Neural cell (in vitro differentiated cells): ENCODE data around the gene CLNK. TPM values are rescaled to one million over a fixed set of nuclear protein-coding genes. Genes with fewer than 3 reads are reported as not detected.

Source experiments
- H2AFZ ChIP-seq: fragments of 200-600, 300-800 bp; sonication (generic), shearing (Covaris generic); 2 replicates; pipeline ENCODE4 v1.6.0; 2014; ENCODE audit warnings: low read depth, mild to moderate bottlenecking, antibody characterized with exemption, low read length, moderate library complexity
- H3F3A ChIP-seq: fragments of 200-600 bp; shearing (Covaris generic); 2 replicates; pipeline ENCODE4 v1.6.1; 2016; ENCODE audit warnings: mild to moderate bottlenecking, moderate library complexity, mixed read lengths, antibody characterized with exemption, low read length; ENCODE audit not compliant: insufficient read depth, poor library complexity, severe bottlenecking
- H3K27ac ChIP-seq: fragments of 200-600, 300-800 bp; sonication (generic), shearing (Covaris generic); 2 replicates; pipeline ENCODE4 v1.5.1; 2014; ENCODE audit warnings: mild to moderate bottlenecking, low read length, moderate library complexity
- H3K27me3 ChIP-seq: fragments of 300-800, 200-600 bp; sonication (generic), shearing (Covaris generic); 2 replicates; pipeline ENCODE4 v1.6.0; 2014; ENCODE audit warnings: mild to moderate bottlenecking, low read depth, low read length, moderate library complexity; ENCODE audit not compliant: insufficient read depth
- H3K36me3 ChIP-seq: fragments of 300-800, 200-600 bp; sonication (generic), shearing (Covaris generic); 2 replicates; pipeline ENCODE4 v1.5.1; 2014; ENCODE audit warnings: mild to moderate bottlenecking, antibody characterized with exemption, low read length, moderate library complexity; ENCODE audit not compliant: insufficient read depth
- H3K4me2 ChIP-seq: fragments of 300-800, 200-600 bp; sonication (generic), shearing (Covaris generic); 2 replicates; pipeline ENCODE4 v1.6.0; 2014; ENCODE audit warnings: mild to moderate bottlenecking, low read length
- H3K4me3 ChIP-seq: fragments of 300-800, 200-600 bp; sonication (generic), shearing (Covaris generic); 2 replicates; pipeline ENCODE4 v1.5.1; 2014; ENCODE audit warnings: mild to moderate bottlenecking, low read length, moderate library complexity
- H3K79me2 ChIP-seq: fragments of 200-600 bp; shearing (Covaris generic); replicated peaks from 2 replicates; pipeline ENCODE4 v1.6.0; 2014; ENCODE audit warnings: mild to moderate bottlenecking, low read length, moderate library complexity; ENCODE audit not compliant: insufficient read depth
- H3K9ac ChIP-seq: fragments of 300-800, 200-600 bp; sonication (generic), shearing (Covaris generic); 2 replicates; pipeline ENCODE4 v1.6.1; 2016; ENCODE audit warnings: mild to moderate bottlenecking, low read length, mixed read lengths
- H3K9me2 ChIP-seq: fragments of 200-600 bp; shearing (Covaris generic); 2 replicates; pipeline ENCODE4 v1.6.1; 2016; ENCODE audit warnings: mild to moderate bottlenecking, low read length, mixed read lengths; ENCODE audit not compliant: insufficient read depth
- H3K9me3 ChIP-seq: fragments of 200-600, 300-800 bp; sonication (generic), shearing (Covaris generic); 2 replicates; pipeline ENCODE4 v1.6.1; 2016; ENCODE audit warnings: mild to moderate bottlenecking, mixed run types, low read length, moderate library complexity, mixed read lengths
- H4K20me1 ChIP-seq: fragments of 200-600 bp; shearing (Covaris generic); 2 replicates; pipeline ENCODE4 v1.6.1; 2016; ENCODE audit warnings: mild to moderate bottlenecking, mixed run types; ENCODE audit not compliant: insufficient read depth
- EP300 ChIP-seq: fragments of 450-650 bp; conservative IDR thresholded peaks from 2 replicates; pipeline ENCODE4 v1.6.1; 2014; ENCODE audit warnings: antibody characterized with exemption, mild to moderate bottlenecking, moderate library complexity; ENCODE audit not compliant: poor library complexity, severe bottlenecking
- EZH2 ChIP-seq: fragments of 200-600, 300-800 bp; shearing (Covaris generic), sonication (generic); IDR thresholded peaks from 2 replicates; pipeline ENCODE4 v1.6.1; 2014; ENCODE audit warnings: antibody characterized with exemption, low read length, borderline replicate concordance, mild to moderate bottlenecking; ENCODE audit not compliant: insufficient read depth, poor library complexity, severe bottlenecking
- MXI1 ChIP-seq: fragments of 450-650 bp; conservative IDR thresholded peaks from 2 replicates; pipeline ENCODE4 v1.6.1; 2014; ENCODE audit warnings: antibody characterized with exemption, mild to moderate bottlenecking; ENCODE audit not compliant: poor library complexity, severe bottlenecking
- POLR2AphosphoS5 ChIP-seq: IDR thresholded peaks from 2 replicates; pipeline ENCODE4 v1.6.1; 2012
- RAD21 ChIP-seq: fragments of 450-650 bp; conservative IDR thresholded peaks from 2 replicates; pipeline ENCODE4 v1.6.1; 2014; ENCODE audit warnings: antibody characterized with exemption, mild to moderate bottlenecking, moderate library complexity
- SMC3 ChIP-seq: fragments of 450-650 bp; conservative IDR thresholded peaks from 2 replicates; pipeline ENCODE4 v1.6.1; 2014; ENCODE audit warnings: antibody characterized with exemption, mild to moderate bottlenecking, moderate library complexity; ENCODE audit not compliant: poor library complexity
- TAF1 ChIP-seq: IDR thresholded peaks from 2 replicates; pipeline ENCODE4 v1.6.1; 2012; ENCODE audit warnings: low read depth
- polyA plus RNA-seq: library from polyadenylated mRNA; depleted of rRNA; stranded (reverse); fragments of >200 nt; gene quantifications from 2 replicates; pipeline ENCODE4 v1.2.3, GENCODE V29; 2014
- TF ChIP-seq, protein P1 (sequence below): IDR thresholded peaks from 2 replicates; pipeline ENCODE4 v1.6.1; 2012; ENCODE audit warnings: borderline replicate concordance
- TF ChIP-seq, protein P2 (sequence below): fragments of 450-650 bp; IDR thresholded peaks from 2 replicates; pipeline ENCODE4 v1.5.1; 2014; ENCODE audit warnings: antibody characterized with exemption, mild to moderate bottlenecking, moderate library complexity; ENCODE audit not compliant: poor library complexity, severe bottlenecking

Gene CLNK
- polyA plus RNA-seq, 1 donor from 2014 or later = not detected

DNA sequence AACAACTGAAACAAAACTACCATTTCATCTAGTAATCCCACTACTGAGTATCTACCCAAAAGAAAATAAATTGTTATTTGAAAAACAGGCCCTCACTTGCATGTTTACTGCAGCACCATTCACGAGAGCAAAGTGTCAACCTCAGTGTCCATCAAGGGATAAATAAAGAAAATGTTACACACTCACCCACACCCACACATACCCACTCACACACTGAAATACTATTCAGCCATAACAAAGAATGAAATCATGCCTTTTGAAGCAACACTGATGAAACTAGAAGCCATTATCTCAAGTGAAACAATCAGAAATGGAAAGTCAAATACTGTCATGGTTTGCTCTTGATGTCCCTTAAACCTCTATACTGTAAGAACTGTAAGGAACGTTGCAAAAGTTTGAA lies 44.8 kb upstream of the CLNK start:
- no peak overlapping the region for H3K4me3 ChIP-seq
- H3K27me3 ChIP-seq = no peaks in the 10 kb centered on the region
- no peak for TF ChIP-seq EZH2
- TF ChIP-seq RAD21 = no peak
- no peak for TF ChIP-seq SMC3
- no peak for TF ChIP-seq EP300
- TF ChIP-seq, protein P1, sequence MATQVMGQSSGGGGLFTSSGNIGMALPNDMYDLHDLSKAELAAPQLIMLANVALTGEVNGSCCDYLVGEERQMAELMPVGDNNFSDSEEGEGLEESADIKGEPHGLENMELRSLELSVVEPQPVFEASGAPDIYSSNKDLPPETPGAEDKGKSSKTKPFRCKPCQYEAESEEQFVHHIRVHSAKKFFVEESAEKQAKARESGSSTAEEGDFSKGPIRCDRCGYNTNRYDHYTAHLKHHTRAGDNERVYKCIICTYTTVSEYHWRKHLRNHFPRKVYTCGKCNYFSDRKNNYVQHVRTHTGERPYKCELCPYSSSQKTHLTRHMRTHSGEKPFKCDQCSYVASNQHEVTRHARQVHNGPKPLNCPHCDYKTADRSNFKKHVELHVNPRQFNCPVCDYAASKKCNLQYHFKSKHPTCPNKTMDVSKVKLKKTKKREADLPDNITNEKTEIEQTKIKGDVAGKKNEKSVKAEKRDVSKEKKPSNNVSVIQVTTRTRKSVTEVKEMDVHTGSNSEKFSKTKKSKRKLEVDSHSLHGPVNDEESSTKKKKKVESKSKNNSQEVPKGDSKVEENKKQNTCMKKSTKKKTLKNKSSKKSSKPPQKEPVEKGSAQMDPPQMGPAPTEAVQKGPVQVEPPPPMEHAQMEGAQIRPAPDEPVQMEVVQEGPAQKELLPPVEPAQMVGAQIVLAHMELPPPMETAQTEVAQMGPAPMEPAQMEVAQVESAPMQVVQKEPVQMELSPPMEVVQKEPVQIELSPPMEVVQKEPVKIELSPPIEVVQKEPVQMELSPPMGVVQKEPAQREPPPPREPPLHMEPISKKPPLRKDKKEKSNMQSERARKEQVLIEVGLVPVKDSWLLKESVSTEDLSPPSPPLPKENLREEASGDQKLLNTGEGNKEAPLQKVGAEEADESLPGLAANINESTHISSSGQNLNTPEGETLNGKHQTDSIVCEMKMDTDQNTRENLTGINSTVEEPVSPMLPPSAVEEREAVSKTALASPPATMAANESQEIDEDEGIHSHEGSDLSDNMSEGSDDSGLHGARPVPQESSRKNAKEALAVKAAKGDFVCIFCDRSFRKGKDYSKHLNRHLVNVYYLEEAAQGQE = no peak
- TF ChIP-seq MXI1 = no peak
- TF ChIP-seq, protein P2, sequence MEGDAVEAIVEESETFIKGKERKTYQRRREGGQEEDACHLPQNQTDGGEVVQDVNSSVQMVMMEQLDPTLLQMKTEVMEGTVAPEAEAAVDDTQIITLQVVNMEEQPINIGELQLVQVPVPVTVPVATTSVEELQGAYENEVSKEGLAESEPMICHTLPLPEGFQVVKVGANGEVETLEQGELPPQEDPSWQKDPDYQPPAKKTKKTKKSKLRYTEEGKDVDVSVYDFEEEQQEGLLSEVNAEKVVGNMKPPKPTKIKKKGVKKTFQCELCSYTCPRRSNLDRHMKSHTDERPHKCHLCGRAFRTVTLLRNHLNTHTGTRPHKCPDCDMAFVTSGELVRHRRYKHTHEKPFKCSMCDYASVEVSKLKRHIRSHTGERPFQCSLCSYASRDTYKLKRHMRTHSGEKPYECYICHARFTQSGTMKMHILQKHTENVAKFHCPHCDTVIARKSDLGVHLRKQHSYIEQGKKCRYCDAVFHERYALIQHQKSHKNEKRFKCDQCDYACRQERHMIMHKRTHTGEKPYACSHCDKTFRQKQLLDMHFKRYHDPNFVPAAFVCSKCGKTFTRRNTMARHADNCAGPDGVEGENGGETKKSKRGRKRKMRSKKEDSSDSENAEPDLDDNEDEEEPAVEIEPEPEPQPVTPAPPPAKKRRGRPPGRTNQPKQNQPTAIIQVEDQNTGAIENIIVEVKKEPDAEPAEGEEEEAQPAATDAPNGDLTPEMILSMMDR = no peak
- no peak for TF ChIP-seq TAF1
- TF ChIP-seq POLR2AphosphoS5 = no peak

DNA sequence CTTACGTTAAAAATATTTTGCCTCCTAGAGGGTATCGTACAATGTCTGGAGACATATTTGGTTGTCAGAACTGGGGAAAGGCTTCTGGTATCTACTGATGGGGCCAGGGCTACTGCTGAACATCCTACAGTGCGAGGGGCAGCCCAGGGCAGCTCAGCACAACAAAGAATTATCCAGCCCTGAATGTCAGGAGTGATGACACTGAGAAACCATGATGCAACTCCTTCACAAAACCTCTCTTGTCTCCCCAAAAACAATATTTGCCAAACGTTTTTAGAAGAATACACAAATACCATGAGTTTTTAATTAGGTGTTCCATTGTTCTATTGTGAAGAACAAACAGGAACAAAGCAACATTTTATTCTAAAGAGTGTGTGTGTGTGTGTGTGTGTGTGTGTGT lies 43.4 kb upstream of the CLNK start:
- H3K79me2 ChIP-seq = no peaks in the 10 kb centered on the region
- no peak overlapping the region for H3K4me2 ChIP-seq
- no peaks in the 10 kb centered on the region for H3K9me3 ChIP-seq
- no peaks in the 10 kb centered on the region for H4K20me1 ChIP-seq
- no peak overlapping the region for H3K4me3 ChIP-seq
- TF ChIP-seq, protein P2 = no peak
- TF ChIP-seq EP300 (no peak), RAD21 (no peak), TAF1 (no peak), EZH2 (no peak), SMC3 (no peak)
- no peak overlapping the region for H3K27ac ChIP-seq
- no peaks in the 10 kb centered on the region for H3K36me3 ChIP-seq
- no peak overlapping the region for H3K9ac ChIP-seq
- H3K9me2 ChIP-seq = no peaks in the 10 kb centered on the region
- H2AFZ ChIP-seq = no peak overlapping the region
- no peaks in the 10 kb centered on the region for H3K27me3 ChIP-seq
- H3F3A ChIP-seq = no peaks in the 10 kb centered on the region

More for the DNA sequence above, 44.8 kb upstream of the CLNK start:
- Histone ChIP-seq H3K27ac (no peak overlapping the region), H4K20me1 (no peaks in the 10 kb centered on the region), H3K4me2 (no peak overlapping the region), H2AFZ (no peak overlapping the region), H3K9ac (no peak overlapping the region), H3K79me2 (no peaks in the 10 kb centered on the region), H3F3A (no peaks in the 10 kb centered on the region), H3K9me2 (no peaks in the 10 kb centered on the region), H3K36me3 (no peaks in the 10 kb centered on the region), H3K9me3 (no peaks in the 10 kb centered on the region)
